T-cell (primary cell): Measurements from ENCODE around the gene SLC26A1. TPM values are rescaled to one million over a fixed set of nuclear protein-coding genes. Genes with fewer than 3 reads are reported as not detected.
A peak's percentile ranks its signal among the peaks of the same experiment; 100 is the strongest.
"Not testable (repeated sequence)": the region's sequence is repeated elsewhere in the genome, so short reads cannot be mapped to it uniquely, and the experiment has no call there.

ENCODE experiments used
- ATAC-seq, 4 experiments: fragments of 200-7000 bp in 3 of 4; fragments of 150-1000 bp in 1 of 4; cut with Tn5 transposase; replicated peaks in 1 of 4; 1 replicate in 3 of 4; 2 replicates in 1 of 4; pipeline ENCODE4 v1.10.0; 2021; ENCODE audit warnings: moderate library complexity in 3 of 4, mild to moderate bottlenecking in 2 of 4, moderate number of reproducible peaks in 1 of 4
- CTCF ChIA-PET, 2 donors: fragments of 300-600 bp; sonication (Branson Sonifier 250); formaldehyde crosslinking; loops; one replicate each; lab custom pipeline; 2022; ENCODE audit warnings: antibody characterized with exemption in 2 of 2; lab: Charles Lee
- POLR2A ChIA-PET, 2 donors: fragments of 300-600 bp; sonication (Branson Sonifier 250); formaldehyde crosslinking; loops; one replicate each; lab custom pipeline; 2022; ENCODE audit warnings: antibody characterized with exemption in 2 of 2; lab: Charles Lee
- DNase-seq, 35 experiments: peaks; one replicate each; pipeline versions ENCODE4 v3.0.0 to v3.0.0-alpha.2; 2013 to 2023
- H3K27ac ChIP-seq: one replicate; pipeline ENCODE4 v1.5.1; 2013; ENCODE audit warnings: low read length
- H3K27me3 ChIP-seq, 2 experiments: replicated peaks in 1 of 2; 1 replicate in 1 of 2; 2 replicates in 1 of 2; pipeline versions ENCODE4 v1.6.1 to v1.7.0; 2013; ENCODE audit warnings: low read length in 1 of 2, mixed read lengths in 1 of 2; ENCODE audit not compliant: control insufficient read depth in 2 of 2, insufficient read depth in 2 of 2; ENCODE audit errors: extremely low read depth in 1 of 2
- H3K36me3 ChIP-seq, 2 donors: 1 replicate in 1 of 2; 2 replicates in 1 of 2; pipeline versions ENCODE4 v1.6.1 to v1.7.0; 2013; ENCODE audit warnings: low read length in 1 of 2; ENCODE audit not compliant: control insufficient read depth in 2 of 2, insufficient read depth in 1 of 2; ENCODE audit errors: extremely low read depth in 1 of 2
- H3K4me1 ChIP-seq, 2 experiments: 1 replicate in 1 of 2; 2 replicates in 1 of 2; pipeline versions ENCODE4 v1.6.1 to v1.7.0; 2013; ENCODE audit warnings: low read length in 2 of 2, mixed read lengths in 1 of 2; ENCODE audit not compliant: insufficient read depth in 2 of 2, control insufficient read depth in 1 of 2; ENCODE audit errors: extremely low read depth in 1 of 2
- H3K4me3 ChIP-seq, 2 donors: 1 replicate in 1 of 2; 2 replicates in 1 of 2; pipeline versions ENCODE4 v1.5.1 to v1.7.0; 2013; ENCODE audit warnings: mild to moderate bottlenecking in 2 of 2, low read length in 1 of 2, moderate library complexity in 1 of 2; ENCODE audit not compliant: control insufficient read depth in 1 of 2; ENCODE audit errors: extremely low read depth in 1 of 2
- H3K9me3 ChIP-seq: 2 replicates; pipeline ENCODE4 v1.7.0; 2013
- H3K27ac Mint-ChIP-seq, 2 donors: one replicate each; pipeline ENCODE4 v1.8.0; 2020 to 2021; ENCODE audit warnings: mild to moderate bottlenecking in 2 of 2, mixed read lengths in 2 of 2
- H3K27me3 Mint-ChIP-seq, 2 donors: one replicate each; pipeline ENCODE4 v1.8.0; 2021 to 2022; ENCODE audit warnings: mixed read lengths in 2 of 2
- H3K36me3 Mint-ChIP-seq: one replicate; pipeline ENCODE4 v1.8.0; 2021; ENCODE audit warnings: mixed read lengths
- H3K4me1 Mint-ChIP-seq, 3 donors: one replicate each; pipeline ENCODE4 v1.8.0; 2020 to 2022; ENCODE audit warnings: mixed read lengths in 3 of 3, mild to moderate bottlenecking in 1 of 3
- H3K4me3 Mint-ChIP-seq, 3 donors: one replicate each; pipeline ENCODE4 v1.8.0; 2020 to 2022; ENCODE audit warnings: mild to moderate bottlenecking in 3 of 3, mixed read lengths in 3 of 3, moderate library complexity in 3 of 3
- H3K9me3 Mint-ChIP-seq, 3 donors: one replicate each; pipeline ENCODE4 v1.8.0; 2020 to 2022; ENCODE audit warnings: mixed read lengths in 3 of 3
- WGBS: methylation state at CpG from one replicate; pipeline ENCODE4 v1.1.5; 2013; ENCODE audit warnings: missing lambda C conversion rate; ENCODE audit not compliant: insufficient coverage; 5-methylcytosine and 5-hydroxymethylcytosine counted together
- total RNA-seq, 35 experiments: library from RNA in 6 of 35; stranded (reverse) in 6 of 35; fragments of 120-200 nt in 1 of 35; gene quantifications; one replicate each; pipeline versions ENCODE4 v1.2.1 to v1.2.4 and lab custom pipeline; 2013 to 2026

Gene SLC26A1
- total RNA-seq, 5 donors from 2014 or later (not counting 1 experiment from before 2014, with no cell fraction given) = 0.16 to 1.5 (median 0.39) TPM; not detected in 1

DNA sequence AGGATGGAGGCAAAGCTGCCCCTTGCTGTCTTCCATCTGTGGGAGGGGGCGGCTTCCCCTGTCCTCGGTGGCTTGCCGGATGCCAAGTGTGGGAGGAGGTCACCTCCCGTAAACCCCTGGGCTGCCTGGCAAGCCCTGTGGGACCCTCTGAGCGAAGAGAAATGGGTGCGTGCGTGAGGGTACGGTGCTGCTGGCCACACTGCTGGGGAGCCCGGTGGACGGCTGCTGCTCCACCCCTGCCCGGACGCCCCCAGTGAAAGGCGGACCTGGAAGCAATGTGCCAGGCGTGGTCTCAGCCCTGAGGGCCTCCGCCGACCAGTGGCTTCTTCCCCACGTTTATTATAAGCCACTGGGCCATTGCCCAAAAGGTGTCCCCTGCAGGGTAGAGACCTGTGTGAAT, 10.9 kb downstream of the SLC26A1 start:
- CTCF ChIA-PET = no interaction called here
- 90% methylated on average over 13 of the region's 17 CpGs for WGBS
- H3K4me1 Mint-ChIP-seq = peaks cover 15 to 22% (median 21%) of the 10 kb centered on the region in 3 donors

DNA sequence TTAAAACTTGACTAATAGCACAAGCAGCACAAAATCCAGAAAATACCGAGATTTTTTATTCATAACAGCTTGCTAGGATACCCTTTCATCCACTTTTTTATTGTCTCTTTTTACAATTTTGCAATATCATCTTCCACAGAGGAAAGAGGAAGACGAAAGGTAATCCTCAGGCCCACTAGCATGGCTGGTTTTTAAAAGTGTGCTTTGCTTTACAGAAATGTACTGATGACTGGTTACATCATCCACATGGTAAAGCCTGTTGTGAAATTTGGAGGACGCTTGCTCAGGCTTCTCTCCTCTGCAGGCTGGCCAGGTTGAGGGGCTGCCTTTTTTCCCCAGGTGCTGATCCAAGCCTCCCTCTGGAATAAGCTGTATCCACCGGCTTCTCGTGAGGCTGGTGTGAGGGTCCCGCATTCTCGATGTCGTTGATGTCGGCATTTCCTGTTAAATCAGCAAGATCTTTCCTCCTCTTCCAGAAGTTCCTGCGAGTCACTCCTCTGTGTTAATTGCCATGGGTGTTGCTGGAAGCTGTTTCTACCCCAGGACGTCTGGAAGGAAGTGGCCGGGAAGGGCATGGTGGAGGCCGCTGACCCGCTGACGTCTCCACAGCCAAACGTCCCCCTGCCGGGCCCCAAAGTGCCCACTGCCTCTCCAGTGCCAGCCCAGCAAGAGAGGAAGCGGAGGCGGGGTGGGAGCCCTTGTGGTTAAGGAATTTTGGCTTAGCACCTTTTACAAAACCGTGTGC, 14.1 kb downstream of the SLC26A1 start:
- POLR2A ChIA-PET = no interaction called here
- Mint-ChIP-seq H3K27me3 (no peaks in the 10 kb centered on the region), H3K36me3 (peaks cover 5% of the 10 kb centered on the region), H3K27ac (no peak overlapping the region), H3K4me1 (peaks cover 0 to under 1% (median 0%) of the 10 kb centered on the region in 3 donors), H3K9me3 (no peaks in the 10 kb centered on the region), H3K4me3 (no peak overlapping the region)
- Histone ChIP-seq H3K27ac (no peak overlapping the region), H3K4me1 (peaks cover 0 to 4% of the 10 kb centered on the region in 2 experiments), H3K27me3 (no peaks in the 10 kb centered on the region), H3K9me3 (no peaks in the 10 kb centered on the region), H3K36me3 (no peaks in the 10 kb centered on the region), H3K4me3 (no peak overlapping the region)
- WGBS = 88% methylated on average over 8 of the region's 20 CpGs
- DNase-seq (no peak), ATAC-seq (no peak)
- CTCF ChIA-PET = no interaction called here

More for the DNA sequence above, 10.9 kb downstream of the SLC26A1 start:
- no peaks in the 10 kb centered on the region for H3K27me3 ChIP-seq
- Mint-ChIP-seq H3K36me3 (peaks cover 5% of the 10 kb centered on the region), H3K27me3 (no peaks in the 10 kb centered on the region), H3K27ac (no peak overlapping the region), H3K4me3 (no peak overlapping the region), H3K9me3 (no peaks in the 10 kb centered on the region)
- POLR2A ChIA-PET = no interaction called here
- ATAC-seq = no peak
- H3K9me3 ChIP-seq = no peaks in the 10 kb centered on the region
- no peak for DNase-seq
- H3K4me1 ChIP-seq = peaks cover 14 to 24% of the 10 kb centered on the region in 2 experiments
- no peak overlapping the region for H3K27ac ChIP-seq
- H3K36me3 ChIP-seq = no peaks in the 10 kb centered on the region
- no peak overlapping the region for H3K4me3 ChIP-seq

DNA sequence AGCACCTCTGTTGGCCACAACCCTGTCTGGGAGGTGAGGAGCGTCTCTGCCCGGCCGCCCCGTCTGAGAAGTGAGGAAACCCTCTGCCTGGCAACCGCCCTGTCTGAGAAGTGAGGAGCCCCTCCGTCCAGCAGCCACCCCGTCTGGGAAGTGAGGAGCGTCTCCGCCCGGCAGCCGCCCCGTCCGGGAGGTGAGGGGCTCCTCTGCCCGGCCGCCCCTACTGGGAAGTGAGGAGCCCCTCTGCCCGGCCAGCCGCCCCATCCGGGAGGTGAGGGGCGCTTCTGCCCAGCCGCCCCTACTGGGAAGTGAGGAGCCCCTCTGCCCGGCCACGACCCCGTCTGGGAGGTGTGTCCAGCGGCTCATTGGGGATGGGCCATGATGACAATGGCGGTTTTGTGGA, 17.2 kb downstream of the SLC26A1 start:
- DNase-seq, H3K36me3 Mint-ChIP-seq, H3K27ac Mint-ChIP-seq, H3K4me3 ChIP-seq, H3K4me3 Mint-ChIP-seq, H3K27me3 ChIP-seq, H3K27ac ChIP-seq, ATAC-seq, H3K36me3 ChIP-seq, H3K4me1 Mint-ChIP-seq, H3K9me3 Mint-ChIP-seq, POLR2A ChIA-PET, H3K27me3 Mint-ChIP-seq, H3K9me3 ChIP-seq, CTCF ChIA-PET: not testable (repeated sequence)
- H3K4me1 ChIP-seq = peaks cover 8 to 26% of the 10 kb centered on the region in 2 experiments
- no CpG with 5 or more reads among the region's 25 CpGs for WGBS

DNA sequence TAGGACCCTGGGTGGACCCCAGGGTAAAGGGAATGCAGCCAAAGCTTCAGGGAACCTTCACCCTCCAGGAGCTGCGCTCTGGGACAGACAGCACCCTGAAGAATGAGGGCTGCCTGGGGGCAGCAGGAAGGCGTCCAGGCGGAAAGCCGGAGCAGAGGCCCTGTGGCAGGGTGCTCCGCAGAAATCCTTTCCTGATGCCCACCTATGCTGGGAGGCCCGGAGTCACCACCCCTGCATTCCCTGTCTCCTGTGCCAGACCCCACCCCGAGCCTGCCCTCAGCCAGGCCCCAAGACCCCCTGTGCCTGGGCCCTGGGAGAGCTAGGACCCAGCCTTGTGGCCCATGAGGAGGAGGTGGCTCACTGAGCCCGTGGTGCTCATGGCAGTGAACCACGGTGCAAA, 18.5 kb downstream of the SLC26A1 start:
- Histone ChIP-seq H3K4me1 (peaks cover 8 to 40% of the 10 kb centered on the region in 2 experiments), H3K36me3 (peaks cover 0 to 5% of the 10 kb centered on the region in 2 donors), H3K4me3 (no peak overlapping the region), H3K27ac (no peak overlapping the region), H3K9me3 (no peaks in the 10 kb centered on the region), H3K27me3 (peaks cover 0 to 2% of the 10 kb centered on the region in 2 experiments)
- Mint-ChIP-seq H3K4me3 (peak overlapping the region; percentile 6 to 34 (median 7)), H3K36me3 (no peaks in the 10 kb centered on the region), H3K4me1 (peaks cover 12 to 15% (median 14%) of the 10 kb centered on the region in 3 donors), H3K27me3 (no peaks in the 10 kb centered on the region), H3K27ac (no peak overlapping the region), H3K9me3 (no peaks in the 10 kb centered on the region)
- CTCF ChIA-PET = no interaction called here
- POLR2A ChIA-PET = no interaction called here
- WGBS = 86% methylated on average over 6 of the region's 9 CpGs
- ATAC-seq = no peak
- DNase-seq = no peak

DNA sequence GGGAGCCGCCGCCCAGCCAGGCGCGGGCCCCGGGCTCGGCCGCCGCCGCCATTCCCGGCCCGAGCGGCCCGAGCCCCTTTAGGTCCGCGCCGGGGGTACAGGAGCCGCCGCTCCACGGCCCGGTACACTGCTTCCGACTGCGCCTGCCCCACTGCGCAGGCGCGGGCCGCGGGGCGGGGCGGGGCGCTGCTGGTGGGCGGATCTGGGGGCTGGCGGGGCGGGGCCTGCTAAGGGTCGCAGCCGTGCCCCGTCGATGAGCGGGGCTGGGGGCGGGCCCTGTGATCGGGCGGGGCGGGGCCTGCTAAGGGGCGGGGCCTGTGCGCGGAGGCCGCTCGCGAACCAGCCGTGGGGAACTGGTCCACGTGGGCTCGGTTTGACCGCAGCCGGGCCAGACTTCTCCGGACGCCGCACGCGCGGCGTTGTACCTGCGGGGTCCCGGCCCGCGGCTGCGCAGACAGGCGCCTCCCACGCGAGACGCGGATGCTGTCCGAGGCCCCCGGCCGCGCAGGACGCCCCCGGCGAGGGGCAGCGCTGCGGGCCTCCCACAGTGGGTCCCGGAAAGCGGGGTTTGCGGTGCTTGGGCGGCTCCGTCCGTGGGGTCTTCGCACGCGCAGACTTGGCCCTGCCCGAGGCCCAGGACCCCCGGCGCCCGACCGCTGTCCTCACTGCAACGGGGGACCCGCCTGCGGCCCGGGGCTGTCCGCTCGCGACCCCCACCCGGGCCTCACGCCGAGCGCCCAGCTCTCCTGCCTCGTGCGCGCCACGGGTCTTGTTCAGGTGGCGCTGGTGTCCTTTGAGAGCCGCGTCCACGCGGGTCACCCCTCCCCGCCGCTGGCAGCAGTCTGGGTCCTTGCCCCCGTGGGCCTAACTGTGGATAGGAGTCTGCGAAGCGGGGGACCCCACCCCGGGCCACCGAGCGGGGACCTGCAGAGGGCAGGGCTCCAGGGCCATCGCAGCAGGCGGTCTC, 19.5 kb downstream of the SLC26A1 start, which contains the start of gene DGKQ:
TSS of gene DGKQ (minus strand) at position 139 of the 967 bp plus-strand sequence. CDS start at position 52, 87 bp downstream.
- Mint-ChIP-seq H3K27ac (no peak within 1 kb of the TSS), H3K4me1 (peaks cover 12 to 16% (median 15%) of the 10 kb centered on the region in 3 donors), H3K4me3 (peak within 1 kb of the TSS; percentile 43 to 57 (median 53)), H3K9me3 (no peaks in the 10 kb centered on the region), H3K27me3 (no peaks in the 10 kb centered on the region), H3K36me3 (no peaks in the 10 kb centered on the region)
- Histone ChIP-seq H3K4me1 (peaks cover 8 to 48% of the 10 kb centered on the region in 2 experiments), H3K27me3 (peaks cover 0 to 8% of the 10 kb centered on the region in 2 experiments), H3K36me3 (peaks cover 0 to 5% of the 10 kb centered on the region in 2 donors), H3K4me3 (peak within 1 kb of the TSS; percentile 64 to 74), H3K27ac (peak within 1 kb of the TSS; percentile 72), H3K9me3 (no peaks in the 10 kb centered on the region)
- ChIA-PET CTCF (no interaction called here), POLR2A (no interaction called here)
- DNase-seq (peak; percentile 73 to 94 (median 84)), ATAC-seq (peak; percentile 84 to 95 (median 87))
- 27% methylated on average over 110 of the region's 123 CpGs for WGBS
